GM19324 (cell line): ENCODE data around the gene RERE.

ENCODE experiments used
- ATAC-seq: cut with Tn5 transposase; IDR thresholded peaks from one replicate; pipeline ENCODE4 v1.9.1; 2021; ENCODE audit warnings: mild to moderate bottlenecking, moderate library complexity; ENCODE audit not compliant: unreplicated experiment, low FRiP score

Gene RERE

GRCh38 chr1:8674481-8674880 lies 143.0 kb downstream of the RERE start:
- ATAC-seq: no peak

- ATAC-seq: no peak
Measured at GRCh38 chr1:8671306-8671917, 146.0 kb downstream of the RERE start.

GRCh38 chr1:8670371-8670818 lies 147.0 kb downstream of the RERE start:
- no peak for ATAC-seq

- no peak for ATAC-seq
Measured at GRCh38 chr1:8669606-8670335, 147.7 kb downstream of the RERE start.

GRCh38 chr1:8667869-8668594 lies 149.4 kb downstream of the RERE start:
- ATAC-seq: no peak

- no peak for ATAC-seq
Measured at GRCh38 chr1:8666389-8667167, 150.9 kb downstream of the RERE start.

- ATAC-seq: no peak
Measured at GRCh38 chr1:8665833-8666232, 151.6 kb downstream of the RERE start.

GRCh38 chr1:8664887-8665286 lies 152.6 kb downstream of the RERE start:
- no peak for ATAC-seq

GRCh38 chr1:8663915-8664329 lies 153.5 kb downstream of the RERE start:
- peak; percentile 39 for ATAC-seq

- no peak for ATAC-seq
Measured at GRCh38 chr1:8663090-8663802, 154.2 kb downstream of the RERE start.

GRCh38 chr1:8662380-8663072 lies 154.9 kb downstream of the RERE start:
- no peak for ATAC-seq

- no peak for ATAC-seq
Measured at GRCh38 chr1:8661185-8662110, 156.0 kb downstream of the RERE start.

- no peak for ATAC-seq
Measured at GRCh38 chr1:8660411-8660828, 157.0 kb downstream of the RERE start.

GRCh38 chr1:8659593-8659992 lies 157.8 kb downstream of the RERE start:
- no peak for ATAC-seq

GRCh38 chr1:8653878-8654277 lies 163.6 kb downstream of the RERE start:
- ATAC-seq: no peak

- no peak for ATAC-seq
Measured at GRCh38 chr1:8652467-8653046, 164.9 kb downstream of the RERE start.

- no peak for ATAC-seq
Measured at GRCh38 chr1:8651962-8652361, 165.5 kb downstream of the RERE start.

GRCh38 chr1:8651236-8651890 lies 166.1 kb downstream of the RERE start:
- no peak for ATAC-seq
